ENCODE measurements around the gene CFAP61. TPM values are rescaled to one million over a fixed set of nuclear protein-coding genes. Genes with fewer than 3 reads are reported as not detected.

The CFAP61 gene
- total RNA-seq, 4 donors from 2014 or later, result 0.19 to 1.4 (median 1.1) TPM

DNA sequence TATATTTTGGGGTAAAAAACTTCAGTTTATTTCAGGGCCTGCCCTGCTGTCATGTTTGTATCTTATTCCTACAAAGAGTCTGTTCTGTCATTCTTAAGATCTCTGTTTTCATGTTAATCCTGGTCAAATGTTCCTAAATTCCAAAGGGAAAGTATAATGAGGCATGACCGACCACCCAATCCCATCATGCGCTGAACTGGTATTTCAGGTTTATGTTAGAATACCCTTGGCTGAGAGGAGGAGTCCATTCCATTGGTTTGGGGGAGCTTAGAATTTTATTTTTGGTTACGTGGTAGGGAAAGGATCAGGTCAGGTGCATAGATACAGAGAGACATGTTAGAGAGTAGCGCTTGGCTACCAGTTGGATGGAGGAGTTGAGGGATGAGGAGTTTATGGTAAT is 25.7 kb downstream of the CFAP61 start:
- no peak for DNase-seq (ENCODE audit: low spot score in 2 of 2)
- H3K4me3 ChIP-seq (ENCODE audit: low read depth, poor library complexity, severe bottlenecking), result no peak overlapping the region
- intact Hi-C loops (cut with DNase I; ENCODE audit: low total_unique reads), result no loop called here
- 90 to 93% methylated on average over 4 of the region's 4 CpGs for WGBS, 2 donors
- TF ChIP-seq, protein P1, sequence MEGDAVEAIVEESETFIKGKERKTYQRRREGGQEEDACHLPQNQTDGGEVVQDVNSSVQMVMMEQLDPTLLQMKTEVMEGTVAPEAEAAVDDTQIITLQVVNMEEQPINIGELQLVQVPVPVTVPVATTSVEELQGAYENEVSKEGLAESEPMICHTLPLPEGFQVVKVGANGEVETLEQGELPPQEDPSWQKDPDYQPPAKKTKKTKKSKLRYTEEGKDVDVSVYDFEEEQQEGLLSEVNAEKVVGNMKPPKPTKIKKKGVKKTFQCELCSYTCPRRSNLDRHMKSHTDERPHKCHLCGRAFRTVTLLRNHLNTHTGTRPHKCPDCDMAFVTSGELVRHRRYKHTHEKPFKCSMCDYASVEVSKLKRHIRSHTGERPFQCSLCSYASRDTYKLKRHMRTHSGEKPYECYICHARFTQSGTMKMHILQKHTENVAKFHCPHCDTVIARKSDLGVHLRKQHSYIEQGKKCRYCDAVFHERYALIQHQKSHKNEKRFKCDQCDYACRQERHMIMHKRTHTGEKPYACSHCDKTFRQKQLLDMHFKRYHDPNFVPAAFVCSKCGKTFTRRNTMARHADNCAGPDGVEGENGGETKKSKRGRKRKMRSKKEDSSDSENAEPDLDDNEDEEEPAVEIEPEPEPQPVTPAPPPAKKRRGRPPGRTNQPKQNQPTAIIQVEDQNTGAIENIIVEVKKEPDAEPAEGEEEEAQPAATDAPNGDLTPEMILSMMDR (IDR thresholded peaks at IDR 0.05), result no peak
- TF ChIP-seq POLR2A (IDR thresholded peaks at IDR 0.05), result no peak

DNA sequence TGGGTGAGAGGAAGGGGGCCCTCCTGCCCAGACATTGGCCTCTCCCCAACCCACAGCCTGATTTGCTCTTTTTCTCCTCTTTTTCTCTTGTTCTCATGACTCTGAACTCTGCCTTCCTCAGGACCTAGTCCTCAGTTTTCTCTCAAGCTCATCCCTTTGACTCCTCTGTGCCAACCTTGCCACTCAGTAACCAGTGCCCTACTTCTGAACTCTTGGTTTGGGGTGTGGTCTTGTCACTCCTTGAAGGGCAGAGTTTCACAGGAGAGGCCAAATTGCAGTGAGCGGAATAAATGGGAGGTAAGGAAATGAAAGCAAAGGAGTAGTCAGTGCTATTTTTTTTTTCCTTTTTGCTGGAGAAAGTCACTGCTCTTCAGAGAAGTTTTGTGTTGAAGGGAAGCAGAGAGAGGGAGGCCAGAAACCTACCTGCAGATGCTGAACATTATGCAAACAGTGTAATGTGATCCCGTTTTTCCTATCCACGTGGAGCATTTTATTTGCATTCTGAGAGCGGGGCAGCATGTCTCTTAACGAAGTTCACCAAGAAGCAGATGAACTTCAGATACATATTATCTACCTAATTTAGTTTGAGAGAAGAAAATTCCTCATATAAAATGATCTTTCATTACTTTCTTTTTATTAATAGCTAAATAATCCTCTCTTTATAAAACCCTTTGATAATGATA is 26.9 kb downstream of the CFAP61 start:
- WGBS, 2 donors, result 58 to 60% methylated on average over 5 of the region's 5 CpGs
- no peak overlapping the region for H3K4me3 ChIP-seq (ENCODE audit: low read depth, poor library complexity, severe bottlenecking)
- no peak for DNase-seq (ENCODE audit: low spot score in 2 of 2)
- intact Hi-C loops (cut with DNase I; ENCODE audit: low total_unique reads), result no loop called here
- no peak for TF ChIP-seq POLR2A (IDR thresholded peaks at IDR 0.05)
- TF ChIP-seq, protein P1 (IDR thresholded peaks at IDR 0.05), result no peak

DNA sequence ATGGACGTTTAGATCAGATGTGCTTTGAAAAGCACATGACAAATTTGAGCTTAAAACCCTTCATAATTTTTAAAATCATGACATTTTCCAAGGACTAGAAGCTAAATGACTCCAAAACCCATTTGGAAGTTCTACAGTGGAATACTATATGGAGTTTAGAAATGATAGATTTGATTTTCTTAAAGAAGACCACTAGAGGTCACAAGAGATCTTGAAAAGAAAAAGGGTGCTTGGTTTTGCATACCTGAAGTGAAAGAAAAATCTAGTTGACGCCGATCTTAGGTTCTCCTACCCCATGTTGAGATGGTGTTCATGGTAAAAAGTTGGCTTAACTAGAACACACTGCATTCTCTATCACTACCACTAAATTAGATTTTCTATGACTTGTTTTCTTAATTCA is 31.5 kb downstream of the CFAP61 start:
- WGBS, 2 donors, result 2 to 4% methylated on average over 3 of the region's 3 CpGs
- H3K4me3 ChIP-seq (ENCODE audit: low read depth, poor library complexity, severe bottlenecking), result no peak overlapping the region
- DNase-seq (ENCODE audit: low spot score in 2 of 2), result no peak
- TF ChIP-seq, protein P1 (IDR thresholded peaks at IDR 0.05), result no peak
- no peak for TF ChIP-seq POLR2A (IDR thresholded peaks at IDR 0.05)
- intact Hi-C loops (cut with DNase I; ENCODE audit: low total_unique reads), result loop anchor here (5.0 kb wide), 1 partner anchor 153 kb away; no protein-coding TSS in a partner anchor

DNA sequence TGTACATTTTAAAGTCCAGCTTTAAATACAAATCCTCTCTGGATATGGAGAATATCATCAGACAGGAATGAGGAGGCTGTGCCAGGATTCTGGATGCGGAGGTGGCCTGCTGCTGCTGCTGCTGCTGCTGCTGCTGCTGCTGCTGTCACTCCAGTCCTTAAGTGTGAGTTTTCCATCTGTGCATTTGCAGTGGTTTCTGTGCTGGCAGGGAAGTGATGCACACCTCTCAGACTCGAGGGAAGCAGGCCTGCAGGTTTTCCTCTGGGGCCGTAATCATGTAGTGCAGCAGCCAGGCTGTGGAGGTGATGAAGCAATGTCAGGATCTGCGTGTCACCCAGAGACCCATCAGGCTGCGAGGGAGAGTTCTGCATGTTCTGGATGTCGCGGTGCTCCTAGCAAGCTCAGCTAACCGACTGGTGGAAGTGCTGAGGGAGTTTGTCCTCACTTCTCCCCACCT is 32.0 kb downstream of the CFAP61 start:
- H3K4me3 ChIP-seq (ENCODE audit: low read depth, poor library complexity, severe bottlenecking), result no peak overlapping the region
- TF ChIP-seq, protein P1 (IDR thresholded peaks at IDR 0.05), result no peak
- no peak for TF ChIP-seq POLR2A (IDR thresholded peaks at IDR 0.05)
- DNase-seq (ENCODE audit: low spot score in 2 of 2), result peak in 1 of 2 donors; percentile 34
- intact Hi-C loops (cut with DNase I; ENCODE audit: low total_unique reads), result loop anchor here (5.0 kb wide), 1 partner anchor 153 kb away; no protein-coding TSS in a partner anchor
- 59 to 66% methylated on average over 7 to 8 of the region's 8 CpGs for WGBS, 2 donors

DNA sequence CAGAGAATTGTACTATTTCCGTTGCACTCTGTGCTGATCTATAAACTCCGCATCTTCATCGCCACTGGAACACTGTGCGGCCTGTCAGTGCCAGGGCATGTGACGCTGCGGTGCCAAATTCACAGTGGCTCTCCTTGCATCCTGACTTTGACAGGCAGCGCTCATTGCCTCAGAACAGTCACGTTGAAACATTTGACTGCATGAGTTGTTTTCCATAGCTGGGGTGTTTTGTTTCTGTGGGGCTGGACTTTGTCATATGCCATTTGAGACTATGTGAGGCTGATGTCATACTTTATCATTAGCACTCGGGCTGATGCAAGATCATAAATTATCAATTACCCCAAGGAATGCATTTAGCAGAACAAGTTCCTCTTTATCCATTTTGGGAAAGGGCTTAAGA is 32.7 kb downstream of the CFAP61 start:
- peak; percentile 75 to 88 for DNase-seq (ENCODE audit: low spot score in 2 of 2)
- no peak overlapping the region for H3K4me3 ChIP-seq (ENCODE audit: low read depth, poor library complexity, severe bottlenecking)
- intact Hi-C loops (cut with DNase I; ENCODE audit: low total_unique reads), result no loop called here
- WGBS, 2 donors, result 52 to 72% methylated on average over 9 of the region's 9 CpGs
- TF ChIP-seq, protein P1 (IDR thresholded peaks at IDR 0.05), result no peak
- TF ChIP-seq POLR2A (IDR thresholded peaks at IDR 0.05), result no peak
